ENCODE data around the gene S100A12.

S100A12 gene

DNA sequence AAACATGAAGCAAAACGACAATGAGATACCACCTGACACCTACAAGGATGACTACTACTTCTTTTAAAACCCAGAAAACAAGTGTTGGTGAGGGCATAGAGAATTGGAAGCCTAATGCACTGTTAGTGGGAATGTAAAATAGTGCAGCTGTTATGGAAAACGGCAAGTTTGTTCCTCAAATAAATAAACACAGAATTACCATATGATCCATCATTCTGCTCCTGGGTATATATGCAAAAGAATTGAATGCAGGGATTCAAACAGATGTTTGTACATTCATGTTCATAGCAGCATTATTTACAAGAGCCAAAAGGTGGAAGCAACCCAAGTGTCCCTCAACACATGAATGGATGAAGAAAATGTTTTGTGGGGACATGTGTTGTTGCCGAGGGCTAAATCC lies 16.8 kb upstream of the S100A12 start:
- H3K9me2 ChIP-seq (replicated peaks; ENCODE audit: insufficient read depth, low read length) = no peaks in the 10 kb centered on the region
- no peak overlapping the region for H3K27ac ChIP-seq (ENCODE audit: low read length)
- H3K9ac ChIP-seq (ENCODE audit: low read length) = no peak overlapping the region
- DNase-seq = no peak
- H3K79me2 ChIP-seq (ENCODE audit: low read length) = no peaks in the 10 kb centered on the region
- no peak overlapping the region for H2AFZ ChIP-seq (ENCODE audit: low read length)
- H3K36me3 ChIP-seq (replicated peaks; ENCODE audit: insufficient read depth, low read length) = no peaks in the 10 kb centered on the region
- H3K4me2 ChIP-seq (ENCODE audit: low read depth, low read length) = no peak overlapping the region
- TF ChIP-seq, protein P1, sequence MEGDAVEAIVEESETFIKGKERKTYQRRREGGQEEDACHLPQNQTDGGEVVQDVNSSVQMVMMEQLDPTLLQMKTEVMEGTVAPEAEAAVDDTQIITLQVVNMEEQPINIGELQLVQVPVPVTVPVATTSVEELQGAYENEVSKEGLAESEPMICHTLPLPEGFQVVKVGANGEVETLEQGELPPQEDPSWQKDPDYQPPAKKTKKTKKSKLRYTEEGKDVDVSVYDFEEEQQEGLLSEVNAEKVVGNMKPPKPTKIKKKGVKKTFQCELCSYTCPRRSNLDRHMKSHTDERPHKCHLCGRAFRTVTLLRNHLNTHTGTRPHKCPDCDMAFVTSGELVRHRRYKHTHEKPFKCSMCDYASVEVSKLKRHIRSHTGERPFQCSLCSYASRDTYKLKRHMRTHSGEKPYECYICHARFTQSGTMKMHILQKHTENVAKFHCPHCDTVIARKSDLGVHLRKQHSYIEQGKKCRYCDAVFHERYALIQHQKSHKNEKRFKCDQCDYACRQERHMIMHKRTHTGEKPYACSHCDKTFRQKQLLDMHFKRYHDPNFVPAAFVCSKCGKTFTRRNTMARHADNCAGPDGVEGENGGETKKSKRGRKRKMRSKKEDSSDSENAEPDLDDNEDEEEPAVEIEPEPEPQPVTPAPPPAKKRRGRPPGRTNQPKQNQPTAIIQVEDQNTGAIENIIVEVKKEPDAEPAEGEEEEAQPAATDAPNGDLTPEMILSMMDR (IDR thresholded peaks at IDR 0.05; ENCODE audit: low read length) = no peak
- TF ChIP-seq EZH2phosphoT487 (IDR thresholded peaks at IDR 0.05; ENCODE audit: low read length) (no peak), EZH2 (optimal IDR thresholded peaks at IDR 0.05; ENCODE audit: low read depth, low read length) (no peak)
- H3F3A ChIP-seq (ENCODE audit: insufficient read depth, low read length) = no peaks in the 10 kb centered on the region
- H4K20me1 ChIP-seq (ENCODE audit: insufficient read depth, low read length) = no peaks in the 10 kb centered on the region
- no peaks in the 10 kb centered on the region for H3K4me1 ChIP-seq (ENCODE audit: low read length)
- no peaks in the 10 kb centered on the region for H3K9me3 ChIP-seq (replicated peaks; ENCODE audit: insufficient read depth, low read length)
- no peak overlapping the region for H3K4me3 ChIP-seq (ENCODE audit: low read length)
- H3K27me3 ChIP-seq (replicated peaks; ENCODE audit: insufficient read depth, low read length) = peaks cover 18% of the 10 kb centered on the region

DNA sequence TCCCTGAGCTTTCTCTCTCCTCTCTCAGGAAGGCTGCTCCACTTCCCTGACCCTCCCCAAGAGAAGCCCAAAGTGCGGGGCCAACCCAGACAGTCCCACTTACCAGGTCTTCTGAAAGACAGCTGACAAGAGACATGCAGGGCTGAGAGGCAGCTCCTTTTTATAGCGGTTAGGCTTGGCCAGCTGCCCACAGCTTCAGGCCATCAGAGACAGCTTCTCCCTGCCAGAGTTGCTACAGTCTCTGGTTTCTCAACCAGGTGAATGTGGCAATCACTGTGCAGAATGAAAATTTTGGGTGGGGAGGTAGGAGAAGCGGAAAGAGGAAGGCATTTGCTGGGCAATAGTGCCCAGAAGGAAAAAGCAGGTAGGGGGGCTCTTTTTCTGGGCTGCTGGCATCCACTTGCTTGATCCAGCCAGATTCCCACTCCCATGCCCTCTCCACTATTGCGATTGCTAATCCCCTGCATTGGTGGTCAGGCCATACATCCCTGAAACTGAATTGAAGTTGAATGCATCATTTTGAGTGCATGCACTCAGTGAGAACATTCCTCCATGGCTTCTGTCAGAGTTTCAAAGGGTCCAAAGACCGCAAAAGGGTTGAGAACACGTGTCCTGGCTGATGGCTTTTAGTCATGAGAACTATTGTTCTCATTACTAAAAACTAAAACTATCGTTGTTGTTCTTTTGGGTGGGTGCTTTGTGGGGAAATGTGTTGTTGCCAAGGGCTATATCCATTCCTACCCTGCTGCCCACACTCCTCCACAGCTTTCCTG lies 15.7 kb upstream of the S100A12 start, which contains the start of gene S100A8:
S100A8 (minus strand) TSS at position 136 of the 773 bp plus-strand sequence. CDS start 538 bp downstream, outside the sequence.
- no peak within 1 kb of the TSS for H3K4me3 ChIP-seq (ENCODE audit: low read length)

DNA sequence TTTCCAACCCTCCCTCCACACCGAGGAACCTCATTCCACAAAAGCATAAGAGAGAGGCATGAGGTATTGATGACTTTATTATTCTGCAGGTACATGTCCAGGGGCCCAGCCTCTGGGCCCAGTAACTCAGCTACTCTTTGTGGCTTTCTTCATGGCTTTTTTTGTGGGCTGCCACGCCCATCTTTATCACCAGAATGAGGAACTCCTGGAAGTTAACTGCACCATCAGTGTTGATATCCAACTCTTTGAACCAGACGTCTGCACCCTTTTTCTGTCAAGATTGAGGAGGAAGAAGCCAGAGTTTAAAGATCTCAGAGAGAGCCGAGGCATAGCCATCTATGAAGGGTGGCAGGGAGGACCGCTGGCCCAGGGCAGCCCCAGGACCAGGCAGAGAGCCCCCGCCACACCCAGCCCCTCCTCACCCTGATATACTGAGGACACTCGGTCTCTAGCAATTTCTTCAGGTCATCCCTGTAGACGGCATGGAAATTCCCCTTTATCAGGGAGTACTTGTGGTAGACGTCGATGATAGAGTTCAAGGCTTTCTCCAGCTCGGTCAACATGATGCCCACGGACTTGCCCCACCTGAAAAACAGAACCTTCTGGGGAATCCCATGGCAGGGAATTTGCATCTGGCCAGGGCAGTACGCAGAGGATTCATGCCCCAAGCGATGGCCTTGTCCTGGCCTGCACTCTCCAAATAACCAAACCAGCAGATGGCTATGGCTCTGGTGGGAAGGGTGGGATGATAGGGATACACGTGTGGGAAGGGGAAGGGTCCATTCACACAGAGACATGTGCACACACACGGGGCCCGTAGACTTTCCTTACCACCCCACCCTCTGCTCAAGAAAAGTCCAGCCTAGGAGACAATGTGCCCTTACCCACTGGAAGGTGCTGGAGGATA lies 14.8 kb upstream of the S100A12 start:
- Histone ChIP-seq H3K36me3 (replicated peaks; ENCODE audit: insufficient read depth, low read length) (no peaks in the 10 kb centered on the region), H3F3A (ENCODE audit: insufficient read depth, low read length) (no peaks in the 10 kb centered on the region), H3K9me2 (replicated peaks; ENCODE audit: insufficient read depth, low read length) (no peaks in the 10 kb centered on the region), H3K27ac (ENCODE audit: low read length) (no peak overlapping the region), H3K27me3 (replicated peaks; ENCODE audit: insufficient read depth, low read length) (0 out of 2 replicates have a peak, but pooled peaks cover 8% of the 10 kb centered on the region), H3K4me2 (ENCODE audit: low read depth, low read length) (no peak overlapping the region), H2AFZ (ENCODE audit: low read length) (no peak overlapping the region), H3K9me3 (replicated peaks; ENCODE audit: insufficient read depth, low read length) (no peaks in the 10 kb centered on the region), H4K20me1 (ENCODE audit: insufficient read depth, low read length) (no peaks in the 10 kb centered on the region), H3K4me3 (ENCODE audit: low read length) (no peak overlapping the region), H3K9ac (ENCODE audit: low read length) (no peak overlapping the region), H3K4me1 (ENCODE audit: low read length) (no peaks in the 10 kb centered on the region), H3K79me2 (ENCODE audit: low read length) (no peaks in the 10 kb centered on the region)
- DNase-seq = no peak
- TF ChIP-seq EZH2phosphoT487 (IDR thresholded peaks at IDR 0.05; ENCODE audit: low read length) (no peak), EZH2 (optimal IDR thresholded peaks at IDR 0.05; ENCODE audit: low read depth, low read length) (no peak)
- TF ChIP-seq, protein P1 (IDR thresholded peaks at IDR 0.05; ENCODE audit: low read length) = no peak

More for the DNA sequence above, 15.7 kb upstream of the S100A12 start, which contains the start of gene S100A8:
- Histone ChIP-seq H2AFZ (ENCODE audit: low read length) (no peak within 1 kb of the TSS), H3K27ac (ENCODE audit: low read length) (no peak within 1 kb of the TSS), H3K4me2 (ENCODE audit: low read depth, low read length) (no peak within 1 kb of the TSS), H3K4me1 (ENCODE audit: low read length) (no peaks in the 10 kb centered on the region), H3K9me3 (replicated peaks; ENCODE audit: insufficient read depth, low read length) (no peaks in the 10 kb centered on the region), H3K9ac (ENCODE audit: low read length) (no peak within 1 kb of the TSS), H3K9me2 (replicated peaks; ENCODE audit: insufficient read depth, low read length) (no peaks in the 10 kb centered on the region), H3K79me2 (ENCODE audit: low read length) (no peaks in the 10 kb centered on the region), H4K20me1 (ENCODE audit: insufficient read depth, low read length) (no peaks in the 10 kb centered on the region), H3K36me3 (replicated peaks; ENCODE audit: insufficient read depth, low read length) (no peaks in the 10 kb centered on the region), H3F3A (ENCODE audit: insufficient read depth, low read length) (no peaks in the 10 kb centered on the region), H3K27me3 (replicated peaks; ENCODE audit: insufficient read depth, low read length) (peaks cover 16% of the 10 kb centered on the region)
- no peak for TF ChIP-seq EZH2phosphoT487 (IDR thresholded peaks at IDR 0.05; ENCODE audit: low read length)
- no peak for DNase-seq
